SKM-1 (cell line): Measurements from ENCODE around the gene CDH16.
A peak's percentile ranks its signal among the peaks of the same experiment; 100 is the strongest.
"Not testable (repeated sequence)": the region's sequence is repeated elsewhere in the genome, so short reads cannot be mapped to it uniquely, and the experiment has no call there.

Source experiments
- DNase-seq: peaks from one replicate; lab custom pipeline; 2025; ENCODE audit not compliant: unreplicated experiment; lab: John Stamatoyannopoulos, UW

The CDH16 gene

DNA sequence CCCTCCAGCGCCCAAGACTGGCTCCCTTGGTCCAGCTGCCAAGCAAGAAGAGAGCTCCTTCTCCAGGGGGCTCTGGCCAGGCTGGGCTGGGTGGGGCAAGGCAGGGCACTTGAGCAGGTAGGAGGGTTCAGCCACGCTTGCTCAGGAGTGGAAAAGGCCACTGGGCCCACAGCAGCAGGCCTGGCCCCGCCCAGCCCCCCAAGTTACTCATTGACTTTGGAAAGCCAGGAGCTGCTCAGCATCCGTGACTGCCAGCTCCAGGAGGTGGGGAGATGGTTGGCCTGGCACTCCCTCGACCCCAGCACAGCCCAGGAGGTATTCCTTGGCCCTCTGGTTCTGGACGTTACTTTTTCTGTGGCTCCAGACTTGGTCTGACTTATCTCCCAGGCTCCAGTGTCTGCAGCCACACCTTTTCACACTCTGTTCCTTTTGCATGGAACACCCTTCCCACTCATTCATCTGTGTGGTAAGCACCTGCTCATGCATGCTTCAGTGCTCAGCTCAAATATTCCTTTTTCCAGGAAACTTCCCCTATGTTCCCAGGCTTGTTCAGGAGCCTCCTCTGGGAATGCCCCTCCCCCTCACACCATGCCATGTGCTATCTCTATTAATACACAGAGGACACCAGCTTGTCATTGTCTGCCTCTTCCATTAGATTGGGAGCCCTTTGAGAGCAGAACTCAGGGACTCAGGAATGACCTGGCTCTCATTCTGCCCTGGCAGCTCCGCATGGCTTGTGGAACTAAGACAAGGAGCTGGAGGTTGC lies at the start of gene CDH16:
TSS of gene CDH16 (minus strand) at position 83 of the 766 bp plus-strand sequence. CDS start 820 bp downstream, outside the sequence.
- no peak for DNase-seq

DNA sequence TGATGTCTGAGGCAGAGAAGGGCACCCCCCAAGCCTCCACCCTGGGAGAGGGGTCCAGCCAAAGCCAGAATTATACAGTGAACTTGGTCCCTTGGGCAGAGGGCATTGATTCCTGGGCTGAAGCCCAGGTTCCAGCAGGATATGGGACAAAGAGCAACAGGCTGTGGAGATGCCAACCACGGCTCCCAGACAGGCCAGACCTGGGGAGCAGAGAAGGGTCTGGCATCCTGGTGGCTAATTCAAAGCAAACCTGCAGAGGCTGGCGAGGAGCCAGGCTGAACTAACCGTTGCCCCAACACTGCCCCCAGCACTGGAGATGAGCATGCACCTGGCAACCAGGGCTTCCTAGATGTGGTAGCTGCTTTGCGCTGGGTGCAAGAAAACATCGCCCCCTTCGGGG lies 45.4 kb upstream of the CDH16 start:
- no peak for DNase-seq

DNA sequence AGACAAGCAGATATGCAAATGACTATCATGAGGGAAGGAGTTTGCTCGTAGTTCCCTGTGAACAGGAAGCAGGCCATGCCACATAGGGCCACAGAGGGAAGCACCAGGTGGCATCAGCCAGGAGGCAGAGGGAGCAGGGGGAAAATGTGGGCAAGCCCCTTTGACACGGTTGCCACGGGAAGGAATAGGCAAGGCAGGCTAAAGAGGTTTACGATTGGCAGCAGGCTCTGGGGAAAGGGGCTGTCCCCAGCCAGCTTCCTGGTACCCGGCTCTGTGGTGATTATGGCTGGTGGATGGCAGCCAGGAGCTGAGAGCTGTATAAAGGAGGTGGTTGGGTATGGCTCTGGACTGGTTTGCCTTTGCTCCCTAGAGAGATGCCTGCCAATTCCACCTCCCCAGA lies 43.2 kb upstream of the CDH16 start:
- no peak for DNase-seq

DNA sequence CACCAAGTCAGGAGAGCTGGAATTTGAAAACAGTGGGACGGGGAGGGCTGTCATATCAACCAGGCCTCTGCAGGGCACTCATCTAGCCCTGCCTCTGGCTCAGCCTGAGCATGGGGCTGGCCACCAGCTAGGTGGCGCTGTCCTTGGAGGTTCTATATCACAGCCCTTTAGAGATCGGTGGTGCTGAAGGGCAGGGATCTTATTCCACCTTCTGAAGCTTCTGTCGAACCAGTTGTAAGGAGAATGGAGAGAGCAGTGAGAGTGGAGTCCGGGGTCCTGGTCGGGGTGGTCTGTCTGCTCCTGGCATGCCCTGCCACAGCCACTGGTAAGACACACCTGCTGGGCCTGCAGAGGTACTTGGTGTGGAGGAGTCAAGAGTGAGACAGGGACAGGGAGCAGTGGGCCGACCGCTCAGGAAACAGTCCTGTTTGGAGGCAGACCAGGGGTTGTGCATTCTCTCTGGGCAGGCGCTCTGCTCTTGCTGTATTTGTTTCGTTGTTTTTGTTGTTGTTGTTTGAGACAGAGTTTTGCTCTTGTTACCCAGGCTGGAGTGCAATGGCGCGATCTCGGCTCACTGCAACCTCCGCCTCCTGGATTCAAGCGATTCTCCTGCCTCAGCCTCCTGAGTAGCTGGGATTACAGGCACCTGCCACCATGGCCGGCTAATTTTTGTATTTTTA lies 42.5 kb upstream of the CDH16 start, which contains the start of gene CES3:
TSS of gene CES3 (plus strand) at position 202 of the 680 bp plus-strand sequence. CDS start at position 244, 42 bp downstream.
- peak; percentile 49 for DNase-seq

DNA sequence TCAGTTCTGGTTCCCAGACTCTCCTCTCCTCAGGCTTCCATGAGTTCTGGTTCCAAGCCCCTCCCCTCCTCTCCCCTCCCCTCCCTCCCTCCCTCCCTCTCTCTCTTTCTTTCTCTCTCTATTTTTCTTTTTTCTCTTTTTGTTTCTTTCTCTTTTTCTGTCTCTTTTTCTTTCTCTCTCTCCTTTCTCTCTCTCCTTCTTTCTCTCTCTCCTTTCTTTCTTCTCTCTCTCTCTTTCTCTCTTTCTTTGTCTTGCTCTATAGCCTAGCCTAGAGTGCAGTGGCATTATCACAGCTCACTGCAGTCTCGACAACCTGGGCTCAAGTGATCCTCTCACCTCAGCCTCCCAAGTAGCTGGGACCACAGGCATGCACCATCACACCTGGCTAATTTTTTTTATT lies 41.6 kb upstream of the CDH16 start:
- no peak for DNase-seq

GRCh38 chr16:66959704-66960161 lies 41.0 kb upstream of the CDH16 start:
- DNase-seq: no peak

DNA sequence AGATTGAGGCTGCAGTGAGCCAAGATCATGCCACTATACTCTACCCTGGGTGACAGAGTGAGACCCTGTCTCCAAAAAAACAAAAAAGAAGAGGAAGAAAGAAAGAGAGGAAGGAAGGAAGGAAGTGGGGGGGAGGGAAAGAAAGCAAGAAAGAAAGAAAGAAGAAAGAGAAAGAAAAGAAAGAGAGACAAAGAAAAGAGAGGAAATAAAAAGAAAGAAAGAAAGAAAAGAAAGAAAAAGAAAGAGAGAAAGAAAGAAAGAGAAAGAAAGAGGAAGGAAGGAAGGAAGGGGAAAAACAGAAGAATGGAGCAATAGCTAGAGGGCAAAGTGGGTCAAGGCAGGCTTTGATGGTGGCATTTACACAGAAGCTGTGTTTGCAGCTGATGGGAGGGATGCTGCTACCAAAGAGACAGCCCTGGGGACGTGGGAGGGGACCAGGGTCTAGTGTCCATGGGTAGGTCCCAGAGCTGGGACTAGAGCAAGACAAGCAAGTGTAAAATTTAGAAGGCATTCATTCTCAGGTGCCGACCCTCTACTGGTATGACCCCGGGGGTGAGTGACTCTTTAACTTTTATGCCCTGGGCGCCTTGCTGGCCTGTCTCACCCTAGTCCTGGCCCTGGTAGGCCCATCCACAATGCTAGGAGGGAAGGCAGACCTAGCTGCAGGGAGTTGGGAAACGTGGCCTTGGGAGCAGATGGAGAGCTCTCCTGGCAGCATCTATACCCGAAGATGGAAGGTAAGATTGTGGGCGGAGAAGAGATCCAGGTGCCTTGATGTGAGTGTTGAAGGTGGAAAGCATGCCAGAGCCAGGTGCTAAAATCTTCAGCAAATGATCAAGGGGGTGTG lies 40.4 kb upstream of the CDH16 start:
- DNase-seq: no peak

DNA sequence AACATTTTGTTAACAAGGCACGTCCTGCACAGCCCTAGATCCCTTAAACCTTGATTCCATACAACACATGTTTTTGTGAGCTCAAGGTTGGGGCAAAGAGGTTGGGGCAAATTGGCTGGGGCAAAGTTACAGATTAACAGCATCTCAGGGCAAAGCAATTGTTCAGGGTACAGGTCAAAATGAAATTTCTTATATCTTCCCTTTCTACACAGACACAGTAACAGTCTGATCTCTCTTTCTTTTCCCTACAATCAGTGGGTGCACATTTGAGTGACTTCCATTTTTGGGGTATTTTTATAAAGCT lies 37.4 kb upstream of the CDH16 start:
- DNase-seq: not testable (repeated sequence)

DNA sequence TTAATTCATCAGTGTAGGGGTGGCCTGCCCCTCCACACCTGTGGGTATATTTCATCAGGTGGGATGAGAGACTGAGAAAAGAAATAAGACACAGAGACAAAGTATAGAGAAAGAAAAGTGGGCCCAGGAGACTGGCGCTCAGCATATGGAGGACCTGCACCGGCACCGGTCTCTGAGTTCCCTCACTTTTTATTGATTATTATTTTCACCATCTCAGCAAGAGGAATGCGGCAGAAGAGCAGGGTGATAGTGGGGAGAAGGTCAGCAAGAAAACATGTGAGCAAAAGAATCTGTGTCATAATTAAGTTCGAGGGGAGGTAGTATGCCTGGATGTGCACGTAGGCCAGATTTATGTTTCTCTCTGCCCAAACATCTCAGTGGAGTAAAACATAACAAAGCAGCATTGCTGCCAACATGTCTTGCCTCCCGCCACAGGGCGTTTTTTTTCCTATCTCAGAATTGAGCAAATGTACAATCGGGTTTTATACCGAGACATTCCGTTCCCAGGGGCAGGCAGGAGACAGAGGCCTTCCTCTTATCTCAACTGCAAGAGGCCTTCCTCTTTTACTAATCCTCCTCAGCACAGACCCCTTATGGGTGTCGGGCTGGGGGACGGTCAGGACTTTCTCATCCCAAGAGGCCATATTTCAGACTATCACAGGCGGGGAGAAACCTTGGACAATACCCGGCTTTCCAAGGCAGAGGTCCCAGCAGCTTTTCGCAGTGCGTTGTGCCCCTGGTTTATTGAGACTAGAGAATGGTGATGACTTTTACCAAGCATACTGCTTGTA lies 36.9 kb upstream of the CDH16 start:
- DNase-seq: not testable (repeated sequence)

GRCh38 chr16:66954097-66954659 lies 35.5 kb upstream of the CDH16 start:
- peak; percentile 77 for DNase-seq

- no peak for DNase-seq
Measured at GRCh38 chr16:66953462-66954096, 34.9 kb upstream of the CDH16 start.

- DNase-seq: no peak
Measured at GRCh38 chr16:66952430-66953110, 33.9 kb upstream of the CDH16 start.

- DNase-seq: no peak
Measured at GRCh38 chr16:66950971-66951790, 32.5 kb upstream of the CDH16 start.

GRCh38 chr16:66950437-66950836 lies 31.8 kb upstream of the CDH16 start:
- DNase-seq: no peak

GRCh38 chr16:66949472-66949871 lies 30.8 kb upstream of the CDH16 start:
- no peak for DNase-seq

DNA sequence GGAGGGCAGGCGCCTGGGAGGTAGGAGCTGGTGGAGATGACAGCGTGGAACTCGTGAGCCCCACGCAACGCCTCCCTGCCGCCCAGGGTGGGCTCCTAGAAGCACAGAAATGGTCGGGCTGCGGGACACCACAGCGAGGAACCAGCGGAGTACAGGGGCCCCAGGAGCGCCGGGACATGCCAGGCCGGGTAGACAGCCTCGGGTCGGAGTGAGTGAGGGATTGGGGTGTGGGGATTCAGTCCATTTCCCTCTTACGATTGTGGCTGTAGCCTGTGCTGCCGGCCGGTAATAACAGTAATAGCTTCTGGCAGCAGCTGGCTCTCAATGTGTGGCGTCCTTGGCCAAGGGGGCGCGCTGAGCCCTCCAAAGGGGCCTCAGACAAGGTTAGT lies 30.1 kb upstream of the CDH16 start:
- DNase-seq: no peak

- no peak for DNase-seq
Measured at GRCh38 chr16:66948134-66948836, 29.6 kb upstream of the CDH16 start.
